ENCODE results near the gene KPNB1.

KPNB1 gene

GRCh38 chr17:47653442-47653841, 3.7 kb downstream of the KPNB1 start:
- Histone ChIP-seq H3K27me3 (ENCODE audit: insufficient read depth, poor library complexity, severe bottlenecking) (no peaks in the 10 kb centered on the region), H3K4me3 (replicated peaks; ENCODE audit: insufficient read depth, low read length) (no peak overlapping the region), H3K27ac (replicated peaks) (no peak overlapping the region)
- TF ChIP-seq CTCF (IDR thresholded peaks at IDR 0.05; ENCODE audit: insufficient read depth, low read length) (no peak), SPI1 (IDR thresholded peaks at IDR 0.05; ENCODE audit: borderline replicate concordance, low read depth) (no peak), GABPA (IDR thresholded peaks at IDR 0.05; ENCODE audit: low read depth) (no peak), REST (IDR thresholded peaks at IDR 0.05; ENCODE audit: insufficient replicate concordance, low read depth) (no peak), POLR2AphosphoS5 (IDR thresholded peaks at IDR 0.05; ENCODE audit: low read depth) (no peak)
- no peak for DNase-seq (ENCODE audit: low read depth in 1 of 2, low spot score in 1 of 2)

DNA sequence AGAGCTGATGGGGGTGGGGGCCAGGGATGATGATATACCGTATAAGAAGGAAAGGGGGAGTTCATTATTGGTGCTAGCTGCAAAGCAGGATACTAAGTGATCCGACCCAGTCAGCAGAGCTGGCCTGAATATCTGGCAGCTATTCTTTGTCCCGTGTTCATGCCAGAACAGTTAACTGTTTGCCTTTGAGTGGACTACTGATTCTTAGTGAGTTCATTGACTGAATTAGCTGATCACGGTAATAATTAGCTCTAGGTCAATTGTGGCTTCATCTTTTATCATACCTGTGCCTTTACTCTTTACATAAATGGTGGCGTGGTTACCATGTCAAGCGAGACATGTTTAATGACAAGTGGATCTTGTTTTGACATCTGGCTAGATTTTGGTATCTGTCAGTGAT, 5.3 kb downstream of the KPNB1 start:
- H3K27me3 ChIP-seq (ENCODE audit: insufficient read depth, poor library complexity, severe bottlenecking): no peaks in the 10 kb centered on the region
- no peak for TF ChIP-seq POLR2AphosphoS5 (IDR thresholded peaks at IDR 0.05; ENCODE audit: low read depth)
- no peak for TF ChIP-seq SPI1 (IDR thresholded peaks at IDR 0.05; ENCODE audit: borderline replicate concordance, low read depth)
- no peak for TF ChIP-seq REST (IDR thresholded peaks at IDR 0.05; ENCODE audit: insufficient replicate concordance, low read depth)
- TF ChIP-seq GABPA (IDR thresholded peaks at IDR 0.05; ENCODE audit: low read depth): no peak
- DNase-seq (ENCODE audit: low read depth in 1 of 2, low spot score in 1 of 2): no peak
- H3K27ac ChIP-seq (replicated peaks): no peak overlapping the region
- H3K4me3 ChIP-seq (replicated peaks; ENCODE audit: insufficient read depth, low read length): no peak overlapping the region

- no peak overlapping the region for H3K27ac ChIP-seq (replicated peaks)
- TF ChIP-seq REST (IDR thresholded peaks at IDR 0.05; ENCODE audit: insufficient replicate concordance, low read depth): no peak
- TF ChIP-seq POLR2AphosphoS5 (IDR thresholded peaks at IDR 0.05; ENCODE audit: low read depth): no peak
- TF ChIP-seq GABPA (IDR thresholded peaks at IDR 0.05; ENCODE audit: low read depth): no peak
- no peak for TF ChIP-seq CTCF (IDR thresholded peaks at IDR 0.05; ENCODE audit: insufficient read depth, low read length)
- no peak for TF ChIP-seq SPI1 (IDR thresholded peaks at IDR 0.05; ENCODE audit: borderline replicate concordance, low read depth)
- DNase-seq (ENCODE audit: low read depth in 1 of 2, low spot score in 1 of 2): no peak
These were observed 10.4 kb downstream of the KPNB1 start for GRCh38 chr17:47660064-47660492.

More at GRCh38 chr17:47660064-47660492, 10.4 kb downstream of the KPNB1 start:
- Histone ChIP-seq H3K4me3 (replicated peaks; ENCODE audit: insufficient read depth, low read length) (no peak overlapping the region), H3K27me3 (ENCODE audit: insufficient read depth, poor library complexity, severe bottlenecking) (no peaks in the 10 kb centered on the region)
